ENCODE results near the gene INF2. TPM values are rescaled to one million over a fixed set of nuclear protein-coding genes. Genes with fewer than 3 reads are reported as not detected.

INF2 gene
- total RNA-seq, 1 experiment from 2014 or later, result 58.3 TPM

- H3K27me3 Mint-ChIP-seq (ENCODE audit: low read depth), result peaks cover 17% of the 10 kb centered on the region
- Histone ChIP-seq H2BK12ac (ENCODE audit: insufficient read length, low read depth, low read length) (no peak overlapping the region), H2AFZ (ENCODE audit: low read length) (no peak overlapping the region), H3K4ac (ENCODE audit: low read depth, low read length) (no peak overlapping the region), H3K27me3 (ENCODE audit: insufficient read depth, low read length) (no peaks in the 10 kb centered on the region), H2BK5ac (ENCODE audit: insufficient read length, low read length) (no peak overlapping the region), H3K23ac (ENCODE audit: insufficient read length, low read depth, low read length) (no peak overlapping the region), H3K9ac (ENCODE audit: extremely low read depth, insufficient read length, low read length) (no peak overlapping the region), H3K9me3 (ENCODE audit: control insufficient read depth, low read depth, low read length) (no peaks in the 10 kb centered on the region), H3K18ac (ENCODE audit: insufficient read length, low read depth, low read length) (no peak overlapping the region), H2BK120ac (ENCODE audit: low read depth, low read length, poor library complexity, severe bottlenecking) (no peak overlapping the region), H3K14ac (ENCODE audit: insufficient read depth, low read length) (no peak overlapping the region), H3K79me2 (ENCODE audit: insufficient read depth, low read length) (no peaks in the 10 kb centered on the region), H4K91ac (ENCODE audit: insufficient read length, low read depth, low read length) (no peak overlapping the region), H3K4me1 (ENCODE audit: insufficient read depth, low read length) (no peaks in the 10 kb centered on the region), H3K79me1 (ENCODE audit: insufficient read depth, low read depth, low read length, poor library complexity, severe bottlenecking) (no peaks in the 10 kb centered on the region), H4K20me1 (ENCODE audit: control insufficient read depth, insufficient read depth, insufficient read length) (peaks cover 3% of the 10 kb centered on the region), H4K5ac (ENCODE audit: insufficient read length, low read depth, low read length) (no peak overlapping the region), H2AK5ac (ENCODE audit: insufficient read length, low read length) (no peak overlapping the region), H2BK20ac (ENCODE audit: low read depth, low read length, poor library complexity, severe bottlenecking) (no peak overlapping the region), H3T11ph (ENCODE audit: low read length) (no peak overlapping the region), H4K8ac (replicated peaks; ENCODE audit: insufficient read length, low read depth, low read length) (no peak overlapping the region), H3K56ac (ENCODE audit: insufficient read length, low read depth, low read length) (no peak overlapping the region), H3K27ac (ENCODE audit: insufficient read length, low read depth, low read length) (no peak overlapping the region), H3K4me2 (ENCODE audit: insufficient read depth, insufficient read length, low read length) (peak overlapping the region; percentile 63), H3K23me2 (ENCODE audit: insufficient read length, low read depth, low read length, poor library complexity, severe bottlenecking) (no peaks in the 10 kb centered on the region), H2BK15ac (ENCODE audit: low read depth, low read length) (no peak overlapping the region)
- peaks cover 6 to 9% of the 10 kb centered on the region in 2 experiments for H3K4me1 Mint-ChIP-seq
- no peak for TF ChIP-seq CTCF (conservative IDR thresholded peaks at IDR 0.05)
- H3K9me3 Mint-ChIP-seq, result no peaks in the 10 kb centered on the region; a peak in 1 of 5 replicates
- no peak overlapping the region; a peak in 2 of 5 replicates for H3K4me3 Mint-ChIP-seq
- peak; percentile 55 for DNase-seq
- peaks cover 3 to 7% (median 6%) of the 10 kb centered on the region in 3 experiments; a peak in 5 of 7 replicates for H3K36me3 Mint-ChIP-seq (ENCODE audit: insufficient read depth in 1 of 3, low read depth in 3 of 3)
- H3K27ac Mint-ChIP-seq, result no peak overlapping the region
- no CpG with 5 or more reads among the region's 26 CpGs for WGBS (ENCODE audit: extremely low coverage, insufficient read length, low lambda C conversion rate)
Measured at GRCh38 chr14:104722938-104723650, 33.7 kb downstream of the INF2 start.

All from H9 (cell line).